ENCODE measurements around the gene NFKBIL1.
A peak's percentile ranks its signal among the peaks of the same experiment; 100 is the strongest.
"Not testable (repeated sequence)": the region's sequence is repeated elsewhere in the genome, so short reads cannot be mapped to it uniquely, and the experiment has no call there.

The NFKBIL1 gene, protein sequence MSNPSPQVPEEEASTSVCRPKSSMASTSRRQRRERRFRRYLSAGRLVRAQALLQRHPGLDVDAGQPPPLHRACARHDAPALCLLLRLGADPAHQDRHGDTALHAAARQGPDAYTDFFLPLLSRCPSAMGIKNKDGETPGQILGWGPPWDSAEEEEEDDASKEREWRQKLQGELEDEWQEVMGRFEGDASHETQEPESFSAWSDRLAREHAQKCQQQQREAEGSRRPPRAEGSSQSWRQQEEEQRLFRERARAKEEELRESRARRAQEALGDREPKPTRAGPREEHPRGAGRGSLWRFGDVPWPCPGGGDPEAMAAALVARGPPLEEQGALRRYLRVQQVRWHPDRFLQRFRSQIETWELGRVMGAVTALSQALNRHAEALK

GRCh38 chr6:31546958-31547726 is at the start of gene NFKBIL1:
Gene NFKBIL1 (plus strand): TSS chr6:31547608. CDS start chr6:31547695, 87 bp downstream.
- peak; percentile 98 for DNase-seq (ENCODE audit: low read depth)

- no peak for DNase-seq (ENCODE audit: low read depth)
Measured at GRCh38 chr6:31498748-31499147, 48.7 kb upstream of the NFKBIL1 start.

DNA sequence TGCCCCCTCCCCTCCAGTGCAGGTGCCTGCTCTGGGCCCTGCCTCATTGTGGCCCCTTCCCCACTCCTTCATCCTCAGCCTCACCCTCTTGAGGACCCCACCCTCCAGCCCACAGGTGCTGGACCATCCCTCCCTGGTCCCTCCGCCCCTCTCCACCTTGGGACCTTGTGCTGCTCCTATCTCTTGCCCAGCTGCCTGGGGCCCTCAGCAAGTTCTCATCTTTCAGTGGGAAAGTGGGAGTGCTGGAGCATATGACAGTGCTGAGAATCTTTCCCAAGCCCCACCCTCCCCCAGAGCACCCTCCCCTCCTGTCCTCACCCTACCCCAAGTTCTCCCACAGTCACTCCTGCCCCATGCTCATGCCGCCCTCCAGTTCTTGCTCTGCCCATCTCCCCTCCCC is 47.8 kb upstream of the NFKBIL1 start:
- DNase-seq (ENCODE audit: low read depth), result not testable (repeated sequence)

DNA sequence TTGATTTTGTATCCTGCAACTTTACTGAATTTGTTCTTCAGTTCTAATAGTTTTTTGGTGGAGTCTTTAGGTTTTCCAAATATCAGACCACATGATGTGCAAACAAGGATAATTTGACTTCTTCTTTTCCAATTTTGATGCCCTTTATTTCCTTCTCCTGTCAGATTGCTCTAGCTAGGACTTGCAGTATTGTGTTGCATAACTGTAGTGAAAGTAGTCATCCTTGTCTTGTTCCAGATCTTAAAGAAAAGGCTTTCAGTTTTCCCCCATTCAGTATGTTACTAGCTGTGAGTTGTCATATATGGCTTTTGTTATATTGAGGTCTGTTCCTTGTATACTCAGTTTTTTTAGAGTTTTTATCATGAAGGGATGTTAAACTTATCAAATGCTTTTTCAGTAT is 44.8 kb upstream of the NFKBIL1 start:
- peak; percentile 19 for DNase-seq (ENCODE audit: low read depth)

GRCh38 chr6:31509036-31509435 is 38.4 kb upstream of the NFKBIL1 start:
- not testable (repeated sequence) for DNase-seq (ENCODE audit: low read depth)

DNA sequence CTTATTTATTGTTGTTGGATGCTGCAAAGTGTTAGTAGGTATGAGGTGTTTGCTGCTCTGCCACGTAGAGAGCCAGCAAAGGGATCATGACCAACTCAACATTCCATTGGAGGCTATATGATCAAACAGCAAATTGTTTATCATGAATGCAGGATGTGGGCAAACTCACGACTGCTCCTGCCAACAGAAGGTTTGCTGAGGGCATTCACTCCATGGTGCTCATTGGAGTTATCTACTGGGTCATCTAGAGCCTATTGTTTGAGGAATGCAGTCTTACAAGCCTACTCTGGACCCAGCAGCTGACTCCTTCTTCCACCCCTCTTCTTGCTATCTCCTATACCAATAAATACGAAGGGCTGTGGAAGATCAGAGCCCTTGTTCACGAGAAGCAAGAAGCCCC is 37.4 kb upstream of the NFKBIL1 start:
- no peak for DNase-seq (ENCODE audit: low read depth)

GRCh38 chr6:31513456-31514165 is 33.8 kb upstream of the NFKBIL1 start:
- DNase-seq (ENCODE audit: low read depth), result no peak

DNA sequence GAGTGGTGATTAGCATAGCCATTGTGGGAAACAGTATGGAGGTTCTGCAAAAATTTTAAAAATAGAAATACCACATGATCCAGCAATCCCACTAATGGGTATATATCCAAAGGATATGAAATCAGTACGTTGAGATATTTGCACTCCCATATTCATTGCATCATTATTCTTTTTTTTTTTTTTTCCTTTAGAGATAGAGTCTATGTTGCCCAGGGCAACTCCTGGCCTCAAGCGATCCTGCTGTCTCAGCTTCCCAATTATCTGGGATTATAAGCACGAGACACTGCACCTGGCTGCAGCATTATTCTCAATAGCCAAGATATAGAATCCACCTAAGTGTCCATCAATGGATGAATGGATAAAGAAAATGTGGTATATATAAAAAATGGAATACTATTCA is 25.6 kb upstream of the NFKBIL1 start:
- no peak for DNase-seq (ENCODE audit: low read depth)

DNA sequence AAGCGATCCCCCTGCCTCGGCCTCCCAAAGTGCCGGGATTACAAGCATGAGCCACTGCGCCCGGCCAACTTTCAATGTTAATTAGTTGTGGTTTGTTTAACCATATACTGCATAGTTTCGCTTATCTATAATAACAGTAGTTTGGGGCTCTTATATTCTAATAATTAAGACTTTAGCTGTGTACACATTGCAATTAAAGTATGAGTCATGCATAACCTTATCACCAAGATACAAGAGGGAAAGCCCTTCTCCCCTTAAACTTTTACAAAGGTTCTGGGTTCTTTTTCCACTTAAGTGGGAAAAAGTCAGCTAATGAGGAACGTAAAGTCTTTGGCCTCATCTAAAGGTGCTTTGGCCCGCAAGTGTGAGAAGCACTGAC is 21.9 kb upstream of the NFKBIL1 start:
- no peak for DNase-seq (ENCODE audit: low read depth)

- peak; percentile 65 for DNase-seq (ENCODE audit: low read depth)
Measured at GRCh38 chr6:31525932-31526591, 21.3 kb upstream of the NFKBIL1 start.

GRCh38 chr6:31528307-31528777 is 19.1 kb upstream of the NFKBIL1 start:
- DNase-seq (ENCODE audit: low read depth), result peak; percentile 23

DNA sequence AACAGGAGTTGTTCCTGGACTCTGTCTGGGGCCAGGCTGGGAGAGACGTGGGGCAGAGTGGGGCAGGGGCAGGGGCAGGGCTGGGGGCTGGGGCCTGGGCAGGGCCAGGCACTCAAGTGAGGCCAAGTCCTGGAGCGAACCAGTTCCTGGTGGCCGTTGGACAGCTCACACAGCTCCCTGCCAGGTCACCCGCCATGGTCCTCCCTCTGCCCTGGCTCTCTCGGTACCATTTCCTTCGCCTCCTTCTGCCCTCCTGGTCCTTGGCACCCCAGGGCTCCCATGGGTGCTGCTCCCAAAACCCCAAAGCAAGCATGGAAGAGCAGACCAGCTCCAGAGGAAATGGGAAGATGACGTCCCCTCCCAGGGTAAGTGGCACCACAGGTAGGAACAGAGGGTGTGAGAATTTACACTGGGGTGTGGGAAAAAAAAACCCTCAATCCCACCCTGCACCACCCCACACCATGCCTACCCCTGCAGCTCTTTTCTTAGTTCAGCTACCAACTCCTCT is 18.5 kb upstream of the NFKBIL1 start, which contains the start of gene MCCD1:
Gene MCCD1, plus strand, starts transcription at position 142 of the 508 bp plus-strand sequence. Its CDS starts 53 bp downstream, at position 195.
- no peak for DNase-seq (ENCODE audit: low read depth)

DNA sequence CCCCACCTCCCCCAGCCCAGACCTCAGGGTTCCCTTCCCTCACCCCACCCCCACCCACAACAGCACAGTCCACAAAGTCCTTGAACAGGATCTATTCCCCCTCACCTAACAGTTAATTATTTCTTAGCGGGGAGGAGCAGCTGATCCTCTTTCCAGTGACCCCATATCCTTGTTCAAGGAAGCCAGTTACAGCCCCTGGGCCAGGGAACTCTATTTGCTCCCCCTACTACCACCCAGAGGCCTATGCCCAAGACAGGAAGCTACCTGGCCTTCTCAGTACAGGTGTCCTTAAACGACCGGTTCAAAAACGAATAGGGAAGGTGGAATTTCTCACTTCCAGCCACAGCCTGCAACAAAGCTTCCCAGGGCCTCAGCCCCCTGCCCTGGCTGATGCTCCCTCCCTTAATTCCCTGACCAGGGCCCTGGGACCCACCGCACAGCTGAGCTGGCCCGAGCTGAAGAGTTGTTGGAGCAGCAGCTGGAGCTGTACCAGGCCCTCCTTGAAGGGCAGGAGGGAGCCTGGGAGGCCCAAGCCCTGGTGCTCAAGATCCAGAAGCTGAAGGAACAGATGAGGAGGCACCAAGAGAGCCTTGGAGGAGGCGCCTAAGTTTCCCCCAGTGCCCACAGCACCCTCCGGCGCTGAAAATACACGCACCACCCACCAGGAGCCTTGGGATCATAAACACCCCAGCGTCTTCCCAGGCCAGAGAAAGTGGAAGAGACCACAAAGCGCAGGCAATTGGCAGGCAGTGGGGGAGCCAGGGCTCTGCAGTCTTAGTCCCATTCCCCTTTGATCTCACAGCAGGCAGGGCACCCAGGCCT is 17.9 kb upstream of the NFKBIL1 start:
- peak; percentile 51 for DNase-seq (ENCODE audit: low read depth)

GRCh38 chr6:31530659-31531058 is 16.7 kb upstream of the NFKBIL1 start:
- DNase-seq (ENCODE audit: low read depth), result no peak

- no peak for DNase-seq (ENCODE audit: low read depth)
Measured at GRCh38 chr6:31531162-31531561, 16.2 kb upstream of the NFKBIL1 start.

DNA sequence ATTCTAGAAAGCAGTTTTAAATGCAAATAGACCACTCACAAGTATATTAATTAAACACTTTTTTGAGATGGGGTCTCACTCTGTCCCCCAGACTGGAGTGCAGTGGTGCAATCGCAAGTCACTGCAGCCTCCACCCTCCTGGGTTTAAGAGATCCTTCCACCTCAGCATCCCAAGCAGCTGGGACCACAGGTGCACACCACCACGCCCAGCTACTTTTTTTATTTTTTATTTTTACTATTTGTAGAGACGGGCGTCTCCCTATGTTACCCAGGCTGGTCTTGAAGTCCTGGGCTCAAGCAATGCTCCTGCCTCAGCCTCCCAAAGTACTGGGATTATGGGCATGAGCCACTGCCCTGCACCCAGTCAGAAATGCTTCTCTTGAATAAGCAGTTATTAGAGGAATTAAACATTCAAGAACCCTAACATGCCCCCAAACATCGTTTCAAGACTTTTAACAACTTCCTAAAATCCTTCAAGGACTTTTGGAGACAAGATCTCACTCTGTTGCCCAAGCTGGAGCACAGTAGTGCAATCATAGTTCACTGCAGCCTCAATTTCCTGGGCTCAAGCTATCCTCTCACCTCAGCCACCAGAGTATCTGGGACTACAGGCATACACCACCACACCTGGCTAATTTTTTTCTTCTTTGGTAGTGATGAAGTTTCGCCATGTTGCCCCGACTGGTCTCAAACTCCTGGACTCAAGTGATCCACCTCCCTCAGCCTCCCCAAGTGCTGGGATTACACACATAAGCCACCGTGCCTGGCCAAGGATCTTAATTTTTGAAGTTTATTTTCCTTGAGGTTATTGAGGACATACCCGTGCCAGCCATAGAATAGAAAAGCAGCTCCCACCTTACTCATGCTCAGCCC is 15.4 kb upstream of the NFKBIL1 start:
- no peak for DNase-seq (ENCODE audit: low read depth)

- no peak for DNase-seq (ENCODE audit: low read depth)
Measured at GRCh38 chr6:31532644-31533454, 14.6 kb upstream of the NFKBIL1 start.

GRCh38 chr6:31533455-31533841 is 14.0 kb upstream of the NFKBIL1 start:
- no peak for DNase-seq (ENCODE audit: low read depth)

GRCh38 chr6:31534011-31534410 is 13.4 kb upstream of the NFKBIL1 start:
- DNase-seq (ENCODE audit: low read depth), result no peak

Data from amniotic epithelial cell (primary cell).